GM21360 (cell line): ENCODE measurements around the gene PAPPA2.

Source experiments
- ATAC-seq: cut with Tn5 transposase; IDR thresholded peaks from one replicate; pipeline ENCODE4 v1.9.1; 2021; ENCODE audit warnings: mild to moderate bottlenecking, moderate library complexity; ENCODE audit not compliant: unreplicated experiment

The PAPPA2 gene

GRCh38 chr1:176880955-176881595 lies 418.1 kb downstream of the PAPPA2 start:
- no peak for ATAC-seq

- no peak for ATAC-seq
Measured at GRCh38 chr1:176884286-176884685, 421.3 kb downstream of the PAPPA2 start.

- ATAC-seq, result no peak
Measured at GRCh38 chr1:176884911-176885310, 421.9 kb downstream of the PAPPA2 start.

GRCh38 chr1:176885341-176885740 lies 422.4 kb downstream of the PAPPA2 start:
- no peak for ATAC-seq

GRCh38 chr1:176885751-176886150 lies 422.8 kb downstream of the PAPPA2 start:
- no peak for ATAC-seq

- no peak for ATAC-seq
Measured at GRCh38 chr1:176888471-176889032, 425.6 kb downstream of the PAPPA2 start.

- ATAC-seq, result no peak
Measured at GRCh38 chr1:176893625-176894352, 430.8 kb downstream of the PAPPA2 start.

GRCh38 chr1:176894450-176894849 lies 431.5 kb downstream of the PAPPA2 start:
- no peak for ATAC-seq
